ENCODE data around the gene UQCRFS1. TPM values are rescaled to one million over a fixed set of nuclear protein-coding genes. Genes with fewer than 3 reads are reported as not detected.

The UQCRFS1 gene
- total and polyA plus RNA-seq, 2 donors from 2014 or later: 37.9 to 148 TPM

GRCh38 chr19:29248332-29248844, 35.4 kb upstream of the UQCRFS1 start:
- no peaks in the 10 kb centered on the region for H3K4me1 ChIP-seq (ENCODE audit: control insufficient read depth in 2 of 3, insufficient read depth in 2 of 3, low read depth in 1 of 3, low read length in 3 of 3)
- no peaks in the 10 kb centered on the region for H3K27me3 ChIP-seq (ENCODE audit: control insufficient read depth, insufficient read depth, low read length)
- no peaks in the 10 kb centered on the region for H3K36me3 ChIP-seq (ENCODE audit: control insufficient read depth in 2 of 3, insufficient read depth in 3 of 3, low read length in 3 of 3)
- H3K4me3 ChIP-seq (ENCODE audit: low read length in 3 of 3): no peak overlapping the region
- FAIRE-seq (no peak), DNase-seq (no peak)
- no peak for TF ChIP-seq CTCF (IDR thresholded peaks at IDR 0.05; ENCODE audit: borderline replicate concordance, extremely low read depth, insufficient read depth)
- H3K9me3 ChIP-seq (ENCODE audit: control insufficient read depth in 2 of 3, insufficient read depth in 1 of 3, low read length in 3 of 3): no peaks in the 10 kb centered on the region
- no peak overlapping the region for H3K9ac ChIP-seq (ENCODE audit: low read length in 3 of 3)
- H3K27ac ChIP-seq (ENCODE audit: low read depth in 2 of 2, low read length in 2 of 2): no peak overlapping the region
- intact Hi-C loops (cut with DNase I): no loop called here

- no peaks in the 10 kb centered on the region for H3K27me3 ChIP-seq (ENCODE audit: control insufficient read depth, insufficient read depth, low read length)
- H3K36me3 ChIP-seq (ENCODE audit: control insufficient read depth in 2 of 3, insufficient read depth in 3 of 3, low read length in 3 of 3): no peaks in the 10 kb centered on the region
- H3K9ac ChIP-seq (ENCODE audit: low read length in 3 of 3): no peak overlapping the region
- H3K27ac ChIP-seq (ENCODE audit: low read depth in 2 of 2, low read length in 2 of 2): no peak overlapping the region
- FAIRE-seq (no peak), DNase-seq (no peak)
- no peaks in the 10 kb centered on the region for H3K9me3 ChIP-seq (ENCODE audit: control insufficient read depth in 2 of 3, insufficient read depth in 1 of 3, low read length in 3 of 3)
- no peak for TF ChIP-seq CTCF (IDR thresholded peaks at IDR 0.05; ENCODE audit: borderline replicate concordance, extremely low read depth, insufficient read depth)
- no peak overlapping the region for H3K4me3 ChIP-seq (ENCODE audit: low read length in 3 of 3)
- no peaks in the 10 kb centered on the region for H3K4me1 ChIP-seq (ENCODE audit: control insufficient read depth in 2 of 3, insufficient read depth in 2 of 3, low read depth in 1 of 3, low read length in 3 of 3)
- intact Hi-C loops (cut with DNase I): no loop called here
These were observed 34.9 kb upstream of the UQCRFS1 start for GRCh38 chr19:29247872-29248271.

GRCh38 chr19:29247471-29247870, 34.5 kb upstream of the UQCRFS1 start:
- Histone ChIP-seq H3K9me3 (ENCODE audit: control insufficient read depth in 2 of 3, insufficient read depth in 1 of 3, low read length in 3 of 3) (no peaks in the 10 kb centered on the region), H3K4me3 (ENCODE audit: low read length in 3 of 3) (no peak overlapping the region), H3K36me3 (ENCODE audit: control insufficient read depth in 2 of 3, insufficient read depth in 3 of 3, low read length in 3 of 3) (no peaks in the 10 kb centered on the region), H3K27ac (ENCODE audit: low read depth in 2 of 2, low read length in 2 of 2) (no peak overlapping the region), H3K27me3 (ENCODE audit: control insufficient read depth, insufficient read depth, low read length) (no peaks in the 10 kb centered on the region), H3K9ac (ENCODE audit: low read length in 3 of 3) (no peak overlapping the region), H3K4me1 (ENCODE audit: control insufficient read depth in 2 of 3, insufficient read depth in 2 of 3, low read depth in 1 of 3, low read length in 3 of 3) (no peaks in the 10 kb centered on the region)
- intact Hi-C loops (cut with DNase I): no loop called here
- DNase-seq (no peak), FAIRE-seq (no peak)
- no peak for TF ChIP-seq CTCF (IDR thresholded peaks at IDR 0.05; ENCODE audit: borderline replicate concordance, extremely low read depth, insufficient read depth)

GRCh38 chr19:29247051-29247450, 34.1 kb upstream of the UQCRFS1 start:
- FAIRE-seq: no peak
- H3K36me3 ChIP-seq (ENCODE audit: control insufficient read depth in 2 of 3, insufficient read depth in 3 of 3, low read length in 3 of 3): no peaks in the 10 kb centered on the region
- no peaks in the 10 kb centered on the region for H3K27me3 ChIP-seq (ENCODE audit: control insufficient read depth, insufficient read depth, low read length)
- no peaks in the 10 kb centered on the region for H3K4me1 ChIP-seq (ENCODE audit: control insufficient read depth in 2 of 3, insufficient read depth in 2 of 3, low read depth in 1 of 3, low read length in 3 of 3)
- no peak overlapping the region for H3K27ac ChIP-seq (ENCODE audit: low read depth in 2 of 2, low read length in 2 of 2)
- no peaks in the 10 kb centered on the region for H3K9me3 ChIP-seq (ENCODE audit: control insufficient read depth in 2 of 3, insufficient read depth in 1 of 3, low read length in 3 of 3)
- no peak for TF ChIP-seq CTCF (IDR thresholded peaks at IDR 0.05; ENCODE audit: borderline replicate concordance, extremely low read depth, insufficient read depth)
- intact Hi-C loops (cut with DNase I): no loop called here
- DNase-seq: no peak
- no peak overlapping the region for H3K9ac ChIP-seq (ENCODE audit: low read length in 3 of 3)
- H3K4me3 ChIP-seq (ENCODE audit: low read length in 3 of 3): no peak overlapping the region

All from kidney (tissue), 14 donors.